ENCODE measurements around the gene PTCSC3.

PTCSC3 gene

GRCh38 chr14:36217732-36218131 lies 41.2 kb upstream of the PTCSC3 start:
- no peak for DNase-seq (ENCODE audit: low read depth)
- no peak for TF ChIP-seq CTCF (IDR thresholded peaks at IDR 0.05; ENCODE audit: insufficient read depth, low read depth, low read length, missing control alignments)

GRCh38 chr14:36217027-36217426 lies 40.5 kb upstream of the PTCSC3 start:
- no peak for DNase-seq (ENCODE audit: low read depth)
- TF ChIP-seq CTCF (IDR thresholded peaks at IDR 0.05; ENCODE audit: insufficient read depth, low read depth, low read length, missing control alignments) = no peak
- H3K4me3 ChIP-seq (ENCODE audit: low read depth, low read length) = no peak overlapping the region

More at GRCh38 chr14:36217732-36218131, 41.2 kb upstream of the PTCSC3 start:
- H3K4me3 ChIP-seq (ENCODE audit: low read depth, low read length) = no peak overlapping the region

- H3K4me3 ChIP-seq (ENCODE audit: low read depth, low read length) = no peak overlapping the region
- TF ChIP-seq CTCF (IDR thresholded peaks at IDR 0.05; ENCODE audit: insufficient read depth, low read depth, low read length, missing control alignments) = no peak
- no peak for DNase-seq (ENCODE audit: low read depth)
Observed at GRCh38 chr14:36215217-36215598, 38.7 kb upstream of the PTCSC3 start.

GRCh38 chr14:36214476-36215216 lies 38.1 kb upstream of the PTCSC3 start:
- no peak for TF ChIP-seq CTCF (IDR thresholded peaks at IDR 0.05; ENCODE audit: insufficient read depth, low read depth, low read length, missing control alignments)
- no peak overlapping the region for H3K4me3 ChIP-seq (ENCODE audit: low read depth, low read length)
- DNase-seq (ENCODE audit: low read depth) = no peak

GRCh38 chr14:36212987-36213386 lies 36.5 kb upstream of the PTCSC3 start:
- TF ChIP-seq CTCF (IDR thresholded peaks at IDR 0.05; ENCODE audit: insufficient read depth, low read depth, low read length, missing control alignments) = no peak
- DNase-seq (ENCODE audit: low read depth) = no peak
- H3K4me3 ChIP-seq (ENCODE audit: low read depth, low read length) = no peak overlapping the region

GRCh38 chr14:36212577-36212976 lies 36.1 kb upstream of the PTCSC3 start:
- TF ChIP-seq CTCF (IDR thresholded peaks at IDR 0.05; ENCODE audit: insufficient read depth, low read depth, low read length, missing control alignments) = no peak
- no peak for DNase-seq (ENCODE audit: low read depth)
- no peak overlapping the region for H3K4me3 ChIP-seq (ENCODE audit: low read depth, low read length)
